Prostate gland (tissue), 2 donors: ENCODE results near the gene LINC00632.

Experiments used
- CTCF ChIP-seq, 4 experiments: fragments of 200-600 bp in 2 of 4; fragments of 450-650 bp in 2 of 4; sonication (generic) in 2 of 4; IDR thresholded peaks; 1 replicate in 3 of 4; 2 replicates in 1 of 4; pipeline ENCODE4 v1.5.1; 2016 to 2019; ENCODE audit warnings: antibody characterized with exemption in 4 of 4, mild to moderate bottlenecking in 2 of 4, moderate library complexity in 2 of 4
- POLR2A ChIP-seq: fragments of 450-650 bp; IDR thresholded peaks from one replicate; pipeline ENCODE4 v1.6.1; 2016; ENCODE audit warnings: antibody characterized with exemption, mild to moderate bottlenecking

GRCh38 chrX:140821280-140821679 is 111.7 kb downstream of the LINC00632 start:
- TF ChIP-seq CTCF (IDR thresholded peaks at IDR 0.05) (no peak), POLR2A (no peak)
